ENCODE data around the gene VAV1. TPM values are rescaled to one million over a fixed set of nuclear protein-coding genes. Genes with fewer than 3 reads are reported as not detected.

Gene VAV1
- total and polyA plus RNA-seq, 9 of the 15 experiments (the other 6 are each of a cell fraction or from before 2014, with no cell fraction given), result 0.46 to 20.1 (median 11.1) TPM

DNA sequence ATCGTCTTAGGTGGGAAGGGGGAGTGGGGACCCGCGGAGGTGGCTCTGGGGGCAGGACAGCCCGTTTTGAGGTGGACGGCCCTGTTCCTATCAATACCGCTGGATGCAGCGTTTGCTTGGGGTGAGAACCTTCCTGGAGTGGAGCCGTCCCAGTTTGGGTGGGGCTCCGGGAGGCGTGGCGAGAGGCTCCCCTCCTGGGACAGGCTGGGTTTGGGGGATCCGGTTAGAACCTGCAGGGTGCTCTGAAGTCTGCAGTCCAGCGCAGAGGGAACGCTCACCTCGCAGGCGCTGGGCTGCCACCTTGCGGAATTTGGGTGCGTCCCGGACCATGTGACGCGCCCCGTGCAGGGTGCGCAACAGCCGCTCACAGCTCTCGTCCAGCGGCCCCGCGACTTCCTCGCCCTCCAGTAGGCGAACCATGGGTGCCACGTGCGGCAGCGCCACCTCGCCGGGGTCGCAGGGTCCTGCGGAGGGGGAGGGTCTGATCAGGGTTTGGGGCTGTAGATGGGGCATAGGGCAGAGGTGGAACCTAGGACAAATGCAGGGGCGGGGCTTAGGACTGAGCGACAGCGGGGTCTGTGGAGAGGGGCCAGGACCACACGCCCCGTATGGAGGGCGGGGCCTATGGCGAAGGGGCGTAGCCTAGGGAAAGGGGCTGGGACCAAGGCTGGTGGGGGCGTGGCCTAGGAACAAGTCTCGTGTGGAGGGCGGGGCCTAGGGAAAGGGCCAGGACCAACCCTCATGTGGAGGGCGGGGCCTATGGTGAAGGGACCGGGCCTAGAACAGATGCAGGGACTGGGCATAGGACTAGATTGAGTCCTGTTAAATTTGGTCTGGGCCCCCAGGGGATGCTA lies 19.1 kb upstream of the VAV1 start (continued):
- TF ChIP-seq, protein P1, sequence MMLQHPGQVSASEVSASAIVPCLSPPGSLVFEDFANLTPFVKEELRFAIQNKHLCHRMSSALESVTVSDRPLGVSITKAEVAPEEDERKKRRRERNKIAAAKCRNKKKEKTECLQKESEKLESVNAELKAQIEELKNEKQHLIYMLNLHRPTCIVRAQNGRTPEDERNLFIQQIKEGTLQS (IDR thresholded peaks at IDR 0.05), result peak; percentile 15; the same call in 1 of the 2 replicates
- TF ChIP-seq, protein P1 (CRISPR knock-in tag; conservative IDR thresholded peaks at IDR 0.05), result peak; percentile 74; the same call in 1 of the 2 replicates
- peak; percentile 82 for TF ChIP-seq CREM (IDR thresholded peaks at IDR 0.05; ENCODE audit: low read depth)
- no peak for TF ChIP-seq HIVEP1 (CRISPR knock-in tag; IDR thresholded peaks at IDR 0.05)
- 0 out of 2 replicates have a peak, but pooled peaks have one; percentile 41 for TF ChIP-seq PML (IDR thresholded peaks at IDR 0.05; ENCODE audit: low read length)
- TF ChIP-seq, protein P2, sequence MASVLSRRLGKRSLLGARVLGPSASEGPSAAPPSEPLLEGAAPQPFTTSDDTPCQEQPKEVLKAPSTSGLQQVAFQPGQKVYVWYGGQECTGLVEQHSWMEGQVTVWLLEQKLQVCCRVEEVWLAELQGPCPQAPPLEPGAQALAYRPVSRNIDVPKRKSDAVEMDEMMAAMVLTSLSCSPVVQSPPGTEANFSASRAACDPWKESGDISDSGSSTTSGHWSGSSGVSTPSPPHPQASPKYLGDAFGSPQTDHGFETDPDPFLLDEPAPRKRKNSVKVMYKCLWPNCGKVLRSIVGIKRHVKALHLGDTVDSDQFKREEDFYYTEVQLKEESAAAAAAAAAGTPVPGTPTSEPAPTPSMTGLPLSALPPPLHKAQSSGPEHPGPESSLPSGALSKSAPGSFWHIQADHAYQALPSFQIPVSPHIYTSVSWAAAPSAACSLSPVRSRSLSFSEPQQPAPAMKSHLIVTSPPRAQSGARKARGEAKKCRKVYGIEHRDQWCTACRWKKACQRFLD (CRISPR knock-in tag; IDR thresholded peaks at IDR 0.05), result peak; percentile 61; the same call in 1 of the 2 replicates
- no peak for TF ChIP-seq PURB (CRISPR knock-in tag; IDR thresholded peaks at IDR 0.05; ENCODE audit: low read depth)
- TF ChIP-seq, protein P3, sequence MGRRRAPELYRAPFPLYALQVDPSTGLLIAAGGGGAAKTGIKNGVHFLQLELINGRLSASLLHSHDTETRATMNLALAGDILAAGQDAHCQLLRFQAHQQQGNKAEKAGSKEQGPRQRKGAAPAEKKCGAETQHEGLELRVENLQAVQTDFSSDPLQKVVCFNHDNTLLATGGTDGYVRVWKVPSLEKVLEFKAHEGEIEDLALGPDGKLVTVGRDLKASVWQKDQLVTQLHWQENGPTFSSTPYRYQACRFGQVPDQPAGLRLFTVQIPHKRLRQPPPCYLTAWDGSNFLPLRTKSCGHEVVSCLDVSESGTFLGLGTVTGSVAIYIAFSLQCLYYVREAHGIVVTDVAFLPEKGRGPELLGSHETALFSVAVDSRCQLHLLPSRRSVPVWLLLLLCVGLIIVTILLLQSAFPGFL (CRISPR knock-in tag; IDR thresholded peaks at IDR 0.05), result no peak
- TF ChIP-seq, protein P4, sequence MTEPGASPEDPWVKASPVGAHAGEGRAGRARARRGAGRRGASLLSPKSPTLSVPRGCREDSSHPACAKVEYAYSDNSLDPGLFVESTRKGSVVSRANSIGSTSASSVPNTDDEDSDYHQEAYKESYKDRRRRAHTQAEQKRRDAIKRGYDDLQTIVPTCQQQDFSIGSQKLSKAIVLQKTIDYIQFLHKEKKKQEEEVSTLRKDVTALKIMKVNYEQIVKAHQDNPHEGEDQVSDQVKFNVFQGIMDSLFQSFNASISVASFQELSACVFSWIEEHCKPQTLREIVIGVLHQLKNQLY (CRISPR knock-in tag; conservative IDR thresholded peaks at IDR 0.05), result 0 out of 4 replicates have a peak, but pooled peaks of 1 of the 2 experiments have one; percentile 42
- peak; percentile 24; the same call in 1 of the 2 replicates for TF ChIP-seq TCF3 (CRISPR knock-in tag; IDR thresholded peaks at IDR 0.05)
- TF ChIP-seq ZBTB17 (CRISPR knock-in tag; IDR thresholded peaks at IDR 0.05), result 0 out of 2 replicates have a peak, but pooled peaks have one; percentile 61
- TF ChIP-seq, protein P5, sequence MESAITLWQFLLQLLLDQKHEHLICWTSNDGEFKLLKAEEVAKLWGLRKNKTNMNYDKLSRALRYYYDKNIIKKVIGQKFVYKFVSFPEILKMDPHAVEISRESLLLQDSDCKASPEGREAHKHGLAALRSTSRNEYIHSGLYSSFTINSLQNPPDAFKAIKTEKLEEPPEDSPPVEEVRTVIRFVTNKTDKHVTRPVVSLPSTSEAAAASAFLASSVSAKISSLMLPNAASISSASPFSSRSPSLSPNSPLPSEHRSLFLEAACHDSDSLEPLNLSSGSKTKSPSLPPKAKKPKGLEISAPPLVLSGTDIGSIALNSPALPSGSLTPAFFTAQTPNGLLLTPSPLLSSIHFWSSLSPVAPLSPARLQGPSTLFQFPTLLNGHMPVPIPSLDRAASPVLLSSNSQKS (CRISPR knock-in tag; IDR thresholded peaks at IDR 0.05), result no peak
- TF ChIP-seq PPARD (CRISPR knock-in tag; IDR thresholded peaks at IDR 0.05), result no peak
- TF ChIP-seq EP300 (IDR thresholded peaks at IDR 0.05; ENCODE audit: low read length), result no peak
- no peak for TF ChIP-seq ZNF77 (CRISPR knock-in tag; IDR thresholded peaks at IDR 0.05)
- TF ChIP-seq FOXJ3 (CRISPR knock-in tag; IDR thresholded peaks at IDR 0.05), result no peak
- 0 out of 2 replicates have a peak, but pooled peaks have one; percentile 21 for TF ChIP-seq SMARCC2 (IDR thresholded peaks at IDR 0.05; ENCODE audit: low read depth)
- TF ChIP-seq, protein P6, sequence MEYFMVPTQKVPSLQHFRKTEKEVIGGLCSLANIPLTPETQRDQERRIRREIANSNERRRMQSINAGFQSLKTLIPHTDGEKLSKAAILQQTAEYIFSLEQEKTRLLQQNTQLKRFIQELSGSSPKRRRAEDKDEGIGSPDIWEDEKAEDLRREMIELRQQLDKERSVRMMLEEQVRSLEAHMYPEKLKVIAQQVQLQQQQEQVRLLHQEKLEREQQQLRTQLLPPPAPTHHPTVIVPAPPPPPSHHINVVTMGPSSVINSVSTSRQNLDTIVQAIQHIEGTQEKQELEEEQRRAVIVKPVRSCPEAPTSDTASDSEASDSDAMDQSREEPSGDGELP (CRISPR knock-in tag; IDR thresholded peaks at IDR 0.05; ENCODE audit: borderline replicate concordance), result peak; percentile 97
- no peak for TF ChIP-seq ILF3 (IDR thresholded peaks at IDR 0.05; ENCODE audit: borderline replicate concordance)
- TF ChIP-seq NEUROD1 (IDR thresholded peaks at IDR 0.05; ENCODE audit: borderline replicate concordance, low read depth, low read length, partially characterized antibody), result no peak

Data from K562 (cell line).